Natural killer cell treated with Interleukin-12 subunit alpha and Interleukin-12 subunit beta and Interleukin-15 and Interleukin-18, amount 100 ng/mL, for 72 hours (primary cell): ENCODE results near the gene SPTB. TPM values are rescaled to one million over a fixed set of nuclear protein-coding genes. Genes with fewer than 3 reads are reported as not detected.

Source experiments
- ATAC-seq, 2 donors: fragments of 150-1000 bp; cut with Tn5 transposase in 1 of 2; sonication (Bioruptor Pico), chemical (Tn5 transposase) in 1 of 2; 2 replicates each; pipeline ENCODE4 v1.10.0; 2021
- DNase-seq: peaks from one replicate; pipeline ENCODE4 v3.0.0; 2022; ENCODE audit warnings: low spot score
- H3K27ac Mint-ChIP-seq, 2 donors: 1 replicate in 1 of 2; 2 replicates in 1 of 2; pipeline ENCODE4 v1.8.0; 2022; ENCODE audit warnings: mixed read lengths in 2 of 2, mild to moderate bottlenecking in 1 of 2, moderate library complexity in 1 of 2
- H3K27me3 Mint-ChIP-seq, 2 donors: 1 replicate in 1 of 2; 2 replicates in 1 of 2; pipeline ENCODE4 v1.8.0; 2022; ENCODE audit warnings: mixed read lengths in 2 of 2
- H3K36me3 Mint-ChIP-seq: one replicate; pipeline ENCODE4 v1.8.0; 2022; ENCODE audit warnings: mixed read lengths
- H3K4me1 Mint-ChIP-seq, 2 donors: 1 replicate in 1 of 2; 2 replicates in 1 of 2; pipeline ENCODE4 v1.8.0; 2022; ENCODE audit warnings: low read depth in 2 of 2, mixed read lengths in 2 of 2, mild to moderate bottlenecking in 1 of 2
- H3K4me3 Mint-ChIP-seq: one replicate; pipeline ENCODE4 v1.8.0; 2022; ENCODE audit warnings: mixed read lengths
- H3K9me3 Mint-ChIP-seq: 2 replicates; pipeline ENCODE4 v1.8.0; 2022; ENCODE audit warnings: mixed read lengths
- total RNA-seq, 2 donors: library from RNA; stranded (reverse); gene quantifications; one replicate each; pipeline ENCODE4 v1.2.3, GENCODE V29; 2022

SPTB gene
- total RNA-seq, result under 1 TPM; 0.07 to 0.14 TPM

DNA sequence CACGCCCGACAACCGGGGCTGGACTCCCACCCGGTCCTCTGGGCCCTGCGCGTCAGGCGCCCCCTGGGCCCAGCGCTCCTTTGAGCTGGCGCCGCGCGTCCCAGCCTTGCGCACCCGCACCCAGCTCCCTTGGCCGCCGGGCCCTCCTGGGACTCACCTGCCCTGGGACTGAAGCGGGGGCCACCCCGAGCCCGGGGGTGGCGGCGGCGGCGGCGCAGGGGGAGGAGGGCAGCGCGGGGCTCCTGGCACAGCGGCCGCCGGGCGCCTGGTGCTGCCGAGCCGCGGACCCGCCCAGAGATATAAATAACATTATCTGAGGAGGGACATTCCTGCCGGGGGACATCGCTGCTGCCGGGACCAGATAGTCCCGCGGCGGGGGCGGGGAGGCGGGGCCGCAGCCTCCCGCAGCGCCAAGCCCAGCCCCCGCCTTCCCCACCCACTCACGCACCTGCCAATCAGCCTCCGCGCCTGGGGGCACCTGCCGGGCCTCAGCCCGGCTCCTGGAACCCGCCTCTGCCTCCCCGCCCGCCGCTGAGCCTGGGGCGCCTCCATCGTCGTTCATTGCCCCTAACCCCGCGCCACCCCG, at the start of gene SPTB:
Gene SPTB (minus strand): TSS at position 273 of the 586 bp plus-strand sequence. CDS start 56,813 bp downstream, outside the sequence.
- no peaks in the 10 kb centered on the region for H3K9me3 Mint-ChIP-seq
- H3K27ac Mint-ChIP-seq, result no peak within 1 kb of the TSS
- peak; percentile 81 to 89 for ATAC-seq
- peak; percentile 76 for DNase-seq
- peaks cover 0 to 2% of the 10 kb centered on the region in 2 donors for H3K4me1 Mint-ChIP-seq
- peak within 1 kb of the TSS; percentile 70 for H3K4me3 Mint-ChIP-seq
- H3K36me3 Mint-ChIP-seq, result no peaks in the 10 kb centered on the region
- H3K27me3 Mint-ChIP-seq, result peaks cover 35 to 47% of the 10 kb centered on the region in 2 donors

DNA sequence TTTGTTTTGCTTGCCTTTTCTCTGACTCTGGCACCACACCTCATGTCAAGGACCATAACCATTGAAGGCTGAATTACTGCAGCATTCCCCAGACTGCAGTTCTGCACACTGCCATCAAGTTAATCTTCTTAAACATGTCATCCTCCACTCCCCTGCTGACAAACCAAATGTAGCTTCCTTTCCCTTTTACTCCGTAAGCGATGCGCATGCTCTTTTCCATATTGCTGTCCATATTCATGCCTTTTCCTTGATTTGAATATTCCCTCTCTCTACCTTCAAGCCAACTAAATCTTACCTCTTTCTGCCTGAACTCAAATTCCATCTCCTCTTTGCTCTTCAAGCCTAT, 49.3 kb upstream of the SPTB start:
- peaks cover 6 to 8% of the 10 kb centered on the region in 2 donors for H3K4me1 Mint-ChIP-seq
- no peaks in the 10 kb centered on the region for H3K9me3 Mint-ChIP-seq
- no peak overlapping the region for H3K27ac Mint-ChIP-seq
- H3K27me3 Mint-ChIP-seq, result no peaks in the 10 kb centered on the region
- H3K36me3 Mint-ChIP-seq, result peaks cover 10% of the 10 kb centered on the region
- no peak overlapping the region for H3K4me3 Mint-ChIP-seq
- ATAC-seq (no peak), DNase-seq (no peak)

DNA sequence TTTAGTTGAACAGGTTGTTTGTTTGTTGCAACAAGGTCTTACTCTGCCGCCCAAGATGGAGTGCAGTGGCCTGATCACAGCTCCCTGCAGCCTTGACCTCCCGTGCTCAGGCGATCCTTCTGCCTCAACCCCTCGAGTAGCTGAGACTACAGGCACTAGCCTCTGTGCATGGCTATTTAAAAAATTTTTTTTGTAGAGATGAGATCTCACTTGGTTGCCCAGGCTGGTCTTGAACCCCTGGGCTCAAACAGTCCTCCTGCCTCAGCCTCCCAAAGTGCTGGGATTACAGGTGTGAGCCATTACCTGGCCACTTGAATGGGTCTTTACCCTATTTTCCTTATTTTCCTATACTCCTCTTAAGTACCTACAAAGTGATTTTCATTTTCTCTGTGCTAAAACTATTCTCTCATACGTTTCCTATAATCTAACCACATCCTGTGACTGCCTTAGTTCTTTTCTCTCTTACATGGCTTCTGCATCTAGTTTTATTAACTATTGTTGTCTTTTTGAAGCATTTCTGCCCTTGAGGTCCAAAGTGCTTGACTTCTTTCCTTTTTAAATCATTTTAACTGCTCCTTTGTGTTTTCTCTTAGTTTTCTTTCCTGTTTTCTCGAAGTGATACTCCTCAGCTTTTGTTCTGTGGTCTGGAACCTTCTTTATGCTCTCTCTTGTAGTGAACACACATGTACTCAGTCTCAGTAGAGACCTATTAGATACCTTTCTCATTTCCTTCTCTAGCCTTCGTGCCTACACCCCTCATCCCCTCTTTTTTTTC, 48.7 kb upstream of the SPTB start:
- peaks cover 10% of the 10 kb centered on the region for H3K36me3 Mint-ChIP-seq
- DNase-seq, result no peak
- H3K27ac Mint-ChIP-seq, result no peak overlapping the region
- H3K4me1 Mint-ChIP-seq, result peaks cover 6 to 8% of the 10 kb centered on the region in 2 donors
- ATAC-seq, result peak; percentile 65 to 68
- no peaks in the 10 kb centered on the region for H3K27me3 Mint-ChIP-seq
- no peaks in the 10 kb centered on the region for H3K9me3 Mint-ChIP-seq
- H3K4me3 Mint-ChIP-seq, result no peak overlapping the region

DNA sequence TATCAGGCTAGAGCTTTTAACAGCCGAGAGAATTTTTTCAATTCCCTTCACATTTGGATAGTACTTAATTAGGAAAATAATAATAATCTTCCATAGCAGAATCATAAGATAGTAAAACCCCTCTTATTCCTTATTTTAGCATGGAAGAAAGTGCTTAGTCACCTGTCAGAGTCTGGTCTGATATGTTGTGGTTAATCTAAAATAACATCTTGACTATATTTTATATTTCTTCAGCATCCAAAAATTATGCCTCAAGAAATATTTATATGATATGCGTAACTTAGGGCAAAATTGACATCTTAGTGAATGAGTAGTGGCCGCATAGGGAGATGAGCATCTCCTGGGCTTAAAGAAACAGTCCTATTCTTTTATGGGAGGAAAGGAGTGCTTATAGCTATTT, 47.3 kb upstream of the SPTB start:
- peaks cover 10% of the 10 kb centered on the region for H3K36me3 Mint-ChIP-seq
- ATAC-seq (no peak), DNase-seq (no peak)
- peaks cover 6 to 8% of the 10 kb centered on the region in 2 donors for H3K4me1 Mint-ChIP-seq
- H3K27ac Mint-ChIP-seq, result no peak overlapping the region
- H3K9me3 Mint-ChIP-seq, result no peaks in the 10 kb centered on the region
- no peaks in the 10 kb centered on the region for H3K27me3 Mint-ChIP-seq
- H3K4me3 Mint-ChIP-seq, result no peak overlapping the region

DNA sequence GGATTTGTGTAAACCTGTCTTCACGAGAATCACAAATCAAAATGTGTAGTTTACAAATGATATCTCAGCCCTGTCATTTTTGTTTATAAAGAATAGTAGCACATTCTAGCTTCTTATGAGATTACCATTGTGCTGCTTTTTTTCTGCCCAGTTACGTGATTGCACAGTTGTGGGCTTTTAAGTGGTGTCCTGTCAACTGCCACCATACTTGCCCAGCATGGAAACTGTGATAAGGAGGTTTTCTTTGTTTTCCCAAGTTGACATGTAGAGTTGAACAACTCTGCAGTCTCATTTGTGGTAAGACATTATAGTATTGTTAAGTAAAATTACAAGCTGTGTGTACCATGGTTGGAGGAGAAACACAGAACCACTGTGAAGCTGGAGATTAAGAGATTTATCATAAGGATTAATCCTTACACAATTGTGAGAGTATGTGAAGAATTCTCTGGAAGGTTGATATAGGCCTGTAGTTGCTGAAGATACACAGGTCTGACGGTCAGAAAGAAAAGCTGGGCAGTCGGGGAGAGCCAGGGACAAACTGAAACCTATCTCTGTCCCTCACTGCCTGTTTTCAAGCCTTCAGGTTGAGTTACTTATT, 46.8 kb upstream of the SPTB start:
- Mint-ChIP-seq H3K9me3 (no peaks in the 10 kb centered on the region), H3K4me1 (peaks cover 6 to 12% of the 10 kb centered on the region in 2 donors), H3K4me3 (peak overlapping the region; percentile 7), H3K36me3 (peaks cover 10% of the 10 kb centered on the region), H3K27me3 (no peaks in the 10 kb centered on the region), H3K27ac (no peak overlapping the region)
- DNase-seq, result no peak
- ATAC-seq, result no peak

DNA sequence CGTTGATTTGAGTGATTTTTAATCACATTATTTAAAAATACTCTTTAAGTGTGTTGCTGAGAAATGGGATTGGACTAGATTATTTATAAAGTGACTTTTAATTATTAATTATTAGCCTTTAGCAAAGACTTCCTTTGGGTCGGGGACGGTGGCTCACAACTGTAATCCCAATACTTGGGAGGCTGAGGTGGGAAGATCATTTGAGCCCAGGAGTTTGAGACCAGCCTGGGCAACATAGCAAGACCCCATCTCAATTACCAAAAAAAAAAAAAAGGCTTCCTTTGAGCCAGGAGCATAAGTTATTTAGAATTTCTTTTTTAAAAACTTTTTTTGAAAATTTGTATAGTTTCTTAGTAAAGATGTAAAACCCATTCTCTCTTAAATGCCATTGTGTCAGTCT, 43.3 kb upstream of the SPTB start:
- Mint-ChIP-seq H3K27ac (no peak overlapping the region), H3K9me3 (no peaks in the 10 kb centered on the region), H3K36me3 (peaks cover 10% of the 10 kb centered on the region), H3K4me1 (peaks cover 13 to 21% of the 10 kb centered on the region in 2 donors), H3K27me3 (no peaks in the 10 kb centered on the region), H3K4me3 (no peak overlapping the region)
- no peak for ATAC-seq
- no peak for DNase-seq

DNA sequence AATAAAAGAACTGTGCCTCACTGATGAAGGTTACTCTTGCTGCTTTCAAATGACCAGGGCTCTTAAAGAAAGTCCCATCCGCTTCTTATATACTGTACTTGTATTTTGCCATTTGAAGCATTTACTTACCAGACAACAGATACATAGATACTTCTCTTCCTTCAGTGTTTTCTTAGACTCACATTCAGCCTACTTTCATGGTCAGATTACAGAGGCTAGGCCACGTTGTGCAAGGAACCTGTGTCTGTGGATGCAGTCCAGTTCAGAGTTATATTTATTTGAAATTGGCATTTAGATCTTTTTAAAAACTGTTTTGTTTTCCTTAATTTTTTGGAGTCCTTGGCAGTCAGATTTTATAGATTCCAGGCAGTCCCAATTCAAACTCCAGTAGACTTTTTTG, 40.8 kb upstream of the SPTB start:
- no peaks in the 10 kb centered on the region for H3K27me3 Mint-ChIP-seq
- H3K4me1 Mint-ChIP-seq, result peaks cover 26 to 37% of the 10 kb centered on the region in 2 donors
- H3K9me3 Mint-ChIP-seq, result no peaks in the 10 kb centered on the region
- DNase-seq (no peak), ATAC-seq (no peak)
- peaks cover 6% of the 10 kb centered on the region for H3K36me3 Mint-ChIP-seq
- no peak overlapping the region for H3K4me3 Mint-ChIP-seq
- H3K27ac Mint-ChIP-seq, result peak overlapping the region in 1 of 2 donors; percentile 36

DNA sequence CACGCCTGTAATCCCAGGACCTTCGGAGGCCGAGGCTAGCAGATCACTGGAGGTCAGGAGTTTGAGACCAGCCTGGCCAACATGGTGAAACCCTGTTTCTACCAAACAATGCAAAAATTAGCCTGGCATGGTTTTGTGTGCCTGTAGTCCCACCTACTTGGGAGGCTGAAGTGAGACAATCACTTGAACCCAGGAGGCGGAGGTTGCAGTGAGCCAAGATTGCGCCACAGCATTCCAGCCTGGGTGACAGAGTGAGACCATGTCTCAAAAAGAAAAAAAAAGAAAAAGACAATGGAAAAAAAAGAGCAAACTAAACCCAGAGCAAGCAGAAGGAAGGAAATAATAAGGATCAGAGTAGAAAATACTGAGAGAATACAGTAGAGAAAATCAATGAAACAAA, 39.9 kb upstream of the SPTB start:
- DNase-seq (no peak), ATAC-seq (no peak)
- H3K4me3 Mint-ChIP-seq, result no peak overlapping the region
- no peaks in the 10 kb centered on the region for H3K27me3 Mint-ChIP-seq
- no peak overlapping the region for H3K27ac Mint-ChIP-seq
- H3K9me3 Mint-ChIP-seq, result no peaks in the 10 kb centered on the region
- H3K36me3 Mint-ChIP-seq, result peaks cover 4% of the 10 kb centered on the region
- peaks cover 33 to 45% of the 10 kb centered on the region in 2 donors for H3K4me1 Mint-ChIP-seq

DNA sequence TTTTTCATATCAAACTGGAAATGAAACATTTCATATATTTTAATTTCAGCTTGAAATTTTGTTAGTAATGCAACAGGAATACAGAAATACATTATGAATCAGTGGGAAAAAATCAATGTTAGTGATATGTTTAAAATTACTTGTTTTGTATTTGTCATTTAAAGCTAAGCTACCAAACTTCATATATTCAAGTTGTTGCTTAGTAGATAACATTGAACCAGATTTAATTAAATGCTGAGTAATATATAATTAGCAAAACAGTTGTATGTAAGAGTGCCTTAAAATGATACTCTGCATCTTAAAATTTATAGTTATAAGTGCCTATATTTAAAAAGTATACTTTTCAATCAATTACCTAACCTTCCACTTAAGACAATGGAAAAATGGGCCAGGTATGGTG, 39.5 kb upstream of the SPTB start:
- Mint-ChIP-seq H3K4me3 (no peak overlapping the region), H3K27me3 (no peaks in the 10 kb centered on the region), H3K9me3 (no peaks in the 10 kb centered on the region), H3K36me3 (peaks cover under 1% of the 10 kb centered on the region), H3K27ac (no peak overlapping the region), H3K4me1 (peaks cover 34 to 47% of the 10 kb centered on the region in 2 donors)
- DNase-seq, result no peak
- ATAC-seq, result no peak

DNA sequence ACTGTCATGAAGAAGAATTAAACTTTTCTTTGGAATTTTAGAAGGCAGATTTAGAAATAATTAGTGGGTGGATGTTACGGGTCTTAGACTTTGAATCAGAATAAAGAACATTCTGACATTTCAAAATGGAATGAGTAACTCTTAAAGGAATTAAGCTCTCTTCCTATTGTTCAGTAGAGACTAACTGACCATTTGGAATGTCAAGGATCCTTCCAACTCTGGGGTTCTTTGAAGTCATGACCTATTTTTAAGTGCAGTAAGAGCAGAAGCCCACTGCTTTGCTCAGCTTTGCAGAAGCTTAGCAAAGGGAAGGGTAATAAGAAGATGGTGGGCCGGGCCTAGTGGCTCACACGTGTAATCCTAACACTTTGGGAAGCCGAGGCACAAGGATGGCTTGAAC, 38.5 kb upstream of the SPTB start:
- no peaks in the 10 kb centered on the region for H3K9me3 Mint-ChIP-seq
- peak overlapping the region; percentile 11 to 32 for H3K27ac Mint-ChIP-seq
- ATAC-seq (no peak), DNase-seq (no peak)
- peaks cover 38 to 53% of the 10 kb centered on the region in 2 donors for H3K4me1 Mint-ChIP-seq
- no peaks in the 10 kb centered on the region for H3K27me3 Mint-ChIP-seq
- H3K36me3 Mint-ChIP-seq, result no peaks in the 10 kb centered on the region
- H3K4me3 Mint-ChIP-seq, result no peak overlapping the region

DNA sequence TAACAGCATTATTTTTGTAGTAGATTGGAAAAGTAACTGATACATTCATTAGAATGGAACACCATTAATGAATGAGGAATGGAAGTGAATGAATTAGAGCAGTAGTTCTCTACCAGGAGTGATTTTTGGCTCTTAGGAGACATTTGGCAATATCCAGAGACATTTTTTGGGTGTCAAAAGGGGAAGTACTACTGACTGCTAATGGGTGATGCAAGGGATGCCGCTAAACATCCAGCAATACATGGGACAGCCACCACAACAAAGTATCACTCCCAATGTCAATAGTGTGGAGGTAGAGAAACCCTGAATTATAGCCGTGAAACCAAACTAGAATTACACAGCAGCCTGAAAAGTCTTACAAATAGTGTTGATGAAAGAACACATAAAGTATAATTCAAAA, 36.1 kb upstream of the SPTB start:
- Mint-ChIP-seq H3K27ac (peak overlapping the region; percentile 97 to 99), H3K4me1 (peaks cover 34 to 53% of the 10 kb centered on the region in 2 donors), H3K27me3 (peaks cover 0 to 2% of the 10 kb centered on the region in 2 donors), H3K9me3 (no peaks in the 10 kb centered on the region), H3K36me3 (no peaks in the 10 kb centered on the region), H3K4me3 (peak overlapping the region; percentile 97)
- DNase-seq, result no peak
- ATAC-seq, result no peak

DNA sequence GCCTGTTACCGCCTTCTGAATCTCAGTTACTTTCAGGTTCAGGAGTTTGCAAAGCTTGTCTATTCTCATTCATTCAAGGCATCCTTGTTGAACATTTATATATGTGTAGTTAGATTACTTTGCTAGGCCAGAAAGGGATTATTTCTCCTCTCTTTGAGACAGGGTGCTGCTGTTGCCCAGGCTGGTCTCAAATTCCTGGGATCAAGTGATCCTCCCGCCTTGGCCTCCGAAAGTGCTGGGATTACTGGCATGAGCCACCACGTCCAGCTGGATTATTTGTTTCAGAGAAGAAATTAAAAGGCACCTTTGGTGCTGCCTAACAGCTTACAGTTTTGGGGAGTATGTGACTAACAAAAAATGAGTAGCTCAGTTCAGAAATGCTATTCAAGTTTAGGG, 35.3 kb upstream of the SPTB start:
- H3K4me1 Mint-ChIP-seq, result peaks cover 30 to 46% of the 10 kb centered on the region in 2 donors
- H3K27me3 Mint-ChIP-seq, result peaks cover 0 to 2% of the 10 kb centered on the region in 2 donors
- peak overlapping the region; percentile 97 to 99 for H3K27ac Mint-ChIP-seq
- no peaks in the 10 kb centered on the region for H3K36me3 Mint-ChIP-seq
- ATAC-seq (no peak), DNase-seq (no peak)
- H3K4me3 Mint-ChIP-seq, result peak overlapping the region; percentile 97
- H3K9me3 Mint-ChIP-seq, result no peaks in the 10 kb centered on the region

DNA sequence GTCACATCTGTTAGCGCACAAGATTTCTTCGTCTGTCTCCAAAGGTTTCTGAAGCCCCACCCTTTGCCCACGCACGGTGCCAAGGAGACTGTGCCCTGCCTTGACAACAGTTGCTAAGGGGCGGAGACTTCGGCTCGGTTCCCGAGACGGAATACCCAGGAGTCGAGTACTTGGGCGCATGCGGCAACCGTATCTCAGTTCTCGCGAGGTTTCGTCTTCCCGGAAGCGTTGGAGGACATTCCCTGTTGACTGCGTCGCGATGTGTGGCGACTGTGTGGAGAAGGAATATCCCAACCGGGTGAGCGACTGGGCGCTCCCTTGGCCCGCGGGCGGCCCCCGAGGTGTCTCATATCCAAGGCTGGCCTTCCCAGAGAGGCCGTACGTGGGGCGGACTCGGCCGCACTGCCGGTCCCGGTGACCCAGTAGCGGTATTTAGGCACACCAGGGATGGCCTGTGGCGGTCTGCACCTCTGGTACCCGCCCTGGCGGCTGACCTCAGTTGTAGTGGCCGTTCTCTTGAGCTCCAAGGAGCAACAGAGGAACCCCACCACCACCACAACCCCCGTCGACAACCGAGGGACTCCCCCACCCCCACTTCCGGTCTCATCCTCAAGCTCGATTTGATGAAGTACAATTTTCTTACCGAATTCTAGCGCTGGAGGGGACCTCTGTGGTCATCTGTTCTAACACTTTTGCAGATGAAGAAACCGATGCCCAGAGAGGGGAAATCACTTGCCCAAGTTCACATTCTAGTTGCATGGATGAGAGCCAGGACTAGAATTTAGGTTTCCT, 34.7 kb upstream of the SPTB start, which contains the start of gene CHURC1:
Gene CHURC1 (plus strand): TSS at position 219 of the 792 bp plus-strand sequence. CDS start 41 bp downstream, at position 260.
- H3K27ac Mint-ChIP-seq, result peak within 1 kb of the TSS; percentile 97 to 99
- peaks cover 30 to 42% of the 10 kb centered on the region in 2 donors for H3K4me1 Mint-ChIP-seq
- H3K9me3 Mint-ChIP-seq, result no peaks in the 10 kb centered on the region
- H3K36me3 Mint-ChIP-seq, result no peaks in the 10 kb centered on the region
- peak; percentile 98 for DNase-seq
- peak within 1 kb of the TSS; percentile 97 for H3K4me3 Mint-ChIP-seq
- H3K27me3 Mint-ChIP-seq, result peaks cover 0 to 5% of the 10 kb centered on the region in 2 donors
- ATAC-seq, result peak; percentile 97 to 98
